Tibial nerve (tissue), 4 donors: ENCODE data around the gene SLC6A17. TPM values are rescaled to one million over a fixed set of nuclear protein-coding genes. Genes with fewer than 3 reads are reported as not detected.

Experiments
- DNase-seq, 2 donors: peaks; one replicate each; pipeline ENCODE4 v3.0.0-alpha.2; 2019; ENCODE audit warnings: low spot score in 2 of 2
- H3K27ac ChIP-seq, 4 donors: fragments of 200-600 bp; sonication (generic) in 3 of 4; one replicate each; pipeline ENCODE4 v1.5.1; 2017 to 2019; ENCODE audit warnings: mild to moderate bottlenecking in 1 of 4
- H3K27me3 ChIP-seq, 2 donors: fragments of 200-600 bp; sonication (generic) in 1 of 2; one replicate each; pipeline versions ENCODE4 v1.5.1 to v1.6.0; 2017 to 2019
- H3K36me3 ChIP-seq, 3 donors: fragments of 200-600 bp; sonication (generic); one replicate each; pipeline ENCODE4 v1.5.1; 2018 to 2019
- H3K4me1 ChIP-seq, 4 donors: fragments of 200-600 bp; sonication (generic) in 3 of 4; one replicate each; pipeline ENCODE4 v1.5.1; 2017 to 2019
- H3K4me3 ChIP-seq, 4 donors: fragments of 200-600 bp; sonication (generic) in 3 of 4; one replicate each; pipeline ENCODE4 v1.5.1; 2017 to 2019; ENCODE audit warnings: mild to moderate bottlenecking in 1 of 4, moderate library complexity in 1 of 4
- H3K9me3 ChIP-seq, 4 donors: fragments of 200-600 bp; sonication (generic) in 3 of 4; one replicate each; pipeline ENCODE4 v1.5.1; 2017 to 2019
- CTCF ChIP-seq, 5 experiments: fragments of 200-600 bp in 3 of 5; fragments of 450-650 bp in 2 of 5; sonication (generic) in 3 of 5; IDR thresholded peaks; one replicate each; pipeline ENCODE4 v1.5.1; 2016 to 2019; ENCODE audit warnings: antibody characterized with exemption in 5 of 5, mild to moderate bottlenecking in 3 of 5, moderate library complexity in 2 of 5
- EP300 ChIP-seq, 2 donors: sonication (generic); formaldehyde crosslinking; IDR thresholded peaks; one replicate each; pipeline ENCODE4 v1.6.1; 2017; ENCODE audit warnings: antibody characterized with exemption in 2 of 2, mild to moderate bottlenecking in 1 of 2
- POLR2A ChIP-seq, 2 donors: fragments of 450-650 bp; IDR thresholded peaks; one replicate each; pipeline ENCODE4 v1.6.1; 2017; ENCODE audit warnings: antibody characterized with exemption in 2 of 2, mild to moderate bottlenecking in 2 of 2, moderate library complexity in 2 of 2
- WGBS, 2 donors: methylation state at CpG; one replicate each; pipeline ENCODE4 v1.1.5; 2018; 5-methylcytosine and 5-hydroxymethylcytosine counted together
- total RNA-seq, 4 donors: library from RNA; depleted of rRNA; stranded (reverse); fragments of >200 nt; gene quantifications; one replicate each; pipeline ENCODE4 v1.1.0, GENCODE V29; 2016

The SLC6A17 gene
- total RNA-seq, 4 donors from 2014 or later: under 0.01 to 0.22 TPM; not detected in 2

GRCh38 chr1:110111081-110111480 lies 39.2 kb upstream of the SLC6A17 start:
- Histone ChIP-seq H3K9me3 (no peaks in the 10 kb centered on the region), H3K27ac (no peak overlapping the region), H3K36me3 (no peaks in the 10 kb centered on the region), H3K4me3 (no peak overlapping the region), H3K4me1 (no peaks in the 10 kb centered on the region), H3K27me3 (no peaks in the 10 kb centered on the region)
- WGBS, 2 donors: 76 to 85% methylated on average over 4 of the region's 4 CpGs
- DNase-seq: no peak
- TF ChIP-seq POLR2A (IDR thresholded peaks at IDR 0.05): no peak
- TF ChIP-seq EP300 (IDR thresholded peaks at IDR 0.05): no peak
- no peak for TF ChIP-seq CTCF (IDR thresholded peaks at IDR 0.05)

GRCh38 chr1:110112143-110112542 lies 38.2 kb upstream of the SLC6A17 start, which contains the start of gene UBL4B:
Gene UBL4B (plus strand): TSS chr1:110112443. CDS start chr1:110112535, 92 bp downstream.
- WGBS, 2 donors: 85 to 91% methylated on average over 5 of the region's 5 CpGs
- no peak within 1 kb of the TSS for H3K27ac ChIP-seq
- H3K4me3 ChIP-seq: no peak within 1 kb of the TSS
- no peak for DNase-seq
- no peaks in the 10 kb centered on the region for H3K36me3 ChIP-seq
- no peaks in the 10 kb centered on the region for H3K4me1 ChIP-seq
- no peak for TF ChIP-seq POLR2A (IDR thresholded peaks at IDR 0.05)
- TF ChIP-seq CTCF (IDR thresholded peaks at IDR 0.05): no peak
- no peak for TF ChIP-seq EP300 (IDR thresholded peaks at IDR 0.05)
- no peaks in the 10 kb centered on the region for H3K9me3 ChIP-seq
- H3K27me3 ChIP-seq: no peaks in the 10 kb centered on the region

- H3K36me3 ChIP-seq: no peaks in the 10 kb centered on the region
- WGBS, 2 donors: 79 to 83% methylated on average over 9 of the region's 9 CpGs
- H3K27ac ChIP-seq: no peak overlapping the region
Observed at GRCh38 chr1:110112656-110113055, 37.6 kb upstream of the SLC6A17 start.

GRCh38 chr1:110113551-110113950 lies 36.7 kb upstream of the SLC6A17 start:
- no peaks in the 10 kb centered on the region for H3K4me1 ChIP-seq
- 53 to 66% methylated on average over 5 of the region's 5 CpGs for WGBS, 2 donors
- DNase-seq: no peak

More at GRCh38 chr1:110112656-110113055, 37.6 kb upstream of the SLC6A17 start:
- H3K4me3 ChIP-seq: no peak overlapping the region
- no peak for TF ChIP-seq CTCF (IDR thresholded peaks at IDR 0.05)
- H3K4me1 ChIP-seq: no peaks in the 10 kb centered on the region
- no peak for DNase-seq
- H3K27me3 ChIP-seq: no peaks in the 10 kb centered on the region
- H3K9me3 ChIP-seq: no peaks in the 10 kb centered on the region

GRCh38 chr1:110114173-110114572 lies 36.1 kb upstream of the SLC6A17 start:
- DNase-seq: no peak
- 73 to 77% methylated on average over 5 of the region's 5 CpGs for WGBS, 2 donors
- H3K4me3 ChIP-seq: no peak overlapping the region
- no peaks in the 10 kb centered on the region for H3K36me3 ChIP-seq
- H3K9me3 ChIP-seq: no peaks in the 10 kb centered on the region
- H3K27ac ChIP-seq: no peak overlapping the region
- no peaks in the 10 kb centered on the region for H3K4me1 ChIP-seq
- no peaks in the 10 kb centered on the region for H3K27me3 ChIP-seq
- no peak for TF ChIP-seq EP300 (IDR thresholded peaks at IDR 0.05)
- no peak for TF ChIP-seq POLR2A (IDR thresholded peaks at IDR 0.05)
- TF ChIP-seq CTCF (IDR thresholded peaks at IDR 0.05): no peak

More at GRCh38 chr1:110113551-110113950, 36.7 kb upstream of the SLC6A17 start:
- no peak for TF ChIP-seq EP300 (IDR thresholded peaks at IDR 0.05)
- no peak for TF ChIP-seq POLR2A (IDR thresholded peaks at IDR 0.05)
- TF ChIP-seq CTCF (IDR thresholded peaks at IDR 0.05): no peak
- H3K27ac ChIP-seq: no peak overlapping the region
- H3K4me3 ChIP-seq: no peak overlapping the region
- H3K36me3 ChIP-seq: no peaks in the 10 kb centered on the region
- H3K27me3 ChIP-seq: no peaks in the 10 kb centered on the region
- no peaks in the 10 kb centered on the region for H3K9me3 ChIP-seq
